ENCODE results near the gene SCGB1C1. TPM values are rescaled to one million over a fixed set of nuclear protein-coding genes. Genes with fewer than 3 reads are reported as not detected.
"Not testable (repeated sequence)": the region's sequence is repeated elsewhere in the genome, so short reads cannot be mapped to it uniquely, and the experiment has no call there.

SCGB1C1 gene
- polyA plus RNA-seq (2011; rRNA removed) (not detected in 2 replicates), polyA minus RNA-seq (2011; rRNA and poly(A)+ RNA removed) (not detected in 2 replicates)

- not testable (repeated sequence) for DNase-seq (ENCODE audit: low read depth); H3K36me3 ChIP-seq (ENCODE audit: control insufficient read depth, insufficient read depth, low read length)
Measured at GRCh38 chr11:192674-193128, at the start of gene SCGB1C1. Gene SCGB1C1, plus strand, starts transcription at chr11:193078. Its CDS starts 22 bp downstream, at chr11:193100.

GRCh38 chr11:180242-180641 lies 12.6 kb upstream of the SCGB1C1 start:
- TF ChIP-seq CTCF (IDR thresholded peaks at IDR 0.05; ENCODE audit: insufficient read depth, low read depth, low read length), result peak; percentile 18; the same call in 1 of the 2 replicates

More at GRCh38 chr11:192674-193128, at the start of gene SCGB1C1:
- POLR2A ChIA-PET; CTCF ChIA-PET; H3K4me3 ChIP-seq (ENCODE audit: low read depth, low read length); H3K27me3 ChIP-seq (ENCODE audit: control insufficient read depth, insufficient read depth, low read length): not testable (repeated sequence)

GRCh38 chr11:189200-189783 lies 3.6 kb upstream of the SCGB1C1 start:
- POLR2A ChIA-PET; H3K36me3 ChIP-seq (ENCODE audit: control insufficient read depth, insufficient read depth, low read length); DNase-seq (ENCODE audit: low read depth); H3K4me3 ChIP-seq (ENCODE audit: low read depth, low read length); CTCF ChIA-PET; H3K27me3 ChIP-seq (ENCODE audit: control insufficient read depth, insufficient read depth, low read length): not testable (repeated sequence)

More at GRCh38 chr11:180242-180641, 12.6 kb upstream of the SCGB1C1 start:
- DNase-seq (ENCODE audit: low read depth); H3K27me3 ChIP-seq (ENCODE audit: control insufficient read depth, insufficient read depth, low read length); CTCF ChIA-PET; POLR2A ChIA-PET; H3K36me3 ChIP-seq (ENCODE audit: control insufficient read depth, insufficient read depth, low read length); H3K4me3 ChIP-seq (ENCODE audit: low read depth, low read length): not testable (repeated sequence)

- POLR2A ChIA-PET; H3K27me3 ChIP-seq (ENCODE audit: control insufficient read depth, insufficient read depth, low read length); H3K4me3 ChIP-seq (ENCODE audit: low read depth, low read length); CTCF ChIA-PET; DNase-seq (ENCODE audit: low read depth); H3K36me3 ChIP-seq (ENCODE audit: control insufficient read depth, insufficient read depth, low read length): not testable (repeated sequence)
Measured at GRCh38 chr11:189843-190311, 3.0 kb upstream of the SCGB1C1 start.

- H3K4me3 ChIP-seq (ENCODE audit: low read depth, low read length); CTCF ChIA-PET; H3K36me3 ChIP-seq (ENCODE audit: control insufficient read depth, insufficient read depth, low read length); H3K27me3 ChIP-seq (ENCODE audit: control insufficient read depth, insufficient read depth, low read length); POLR2A ChIA-PET; DNase-seq (ENCODE audit: low read depth): not testable (repeated sequence)
Measured at GRCh38 chr11:190546-190945, 2.3 kb upstream of the SCGB1C1 start.

GRCh38 chr11:191490-192478 lies 1.1 kb upstream of the SCGB1C1 start:
- H3K36me3 ChIP-seq (ENCODE audit: control insufficient read depth, insufficient read depth, low read length); H3K27me3 ChIP-seq (ENCODE audit: control insufficient read depth, insufficient read depth, low read length); H3K4me3 ChIP-seq (ENCODE audit: low read depth, low read length); DNase-seq (ENCODE audit: low read depth); POLR2A ChIA-PET; CTCF ChIA-PET: not testable (repeated sequence)
- TF ChIP-seq CTCF (IDR thresholded peaks at IDR 0.05; ENCODE audit: insufficient read depth, low read depth, low read length), result peak; percentile 32

GRCh38 chr11:193481-193880 lies 603 bp downstream of the SCGB1C1 start:
- H3K27me3 ChIP-seq (ENCODE audit: control insufficient read depth, insufficient read depth, low read length); H3K4me3 ChIP-seq (ENCODE audit: low read depth, low read length); CTCF ChIA-PET; DNase-seq (ENCODE audit: low read depth); POLR2A ChIA-PET; H3K36me3 ChIP-seq (ENCODE audit: control insufficient read depth, insufficient read depth, low read length): not testable (repeated sequence)

All from BJ (cell line).